SK-N-SH (cell line): ENCODE data around the gene TMEM140. TPM values are rescaled to one million over a fixed set of nuclear protein-coding genes. Genes with fewer than 3 reads are reported as not detected.

Source experiments
- CTCF ChIA-PET: fragments of 300-600, 350-600 bp; formaldehyde crosslinking; extraction: SDS; loops from one replicate; lab custom pipeline; 2021; lab: Yijun Ruan, JAX
- POLR2A ChIA-PET: fragments of 350-600 bp; sonication (Branson Sonifier 250); formaldehyde crosslinking; extraction: SDS; loops from one replicate; lab custom pipeline; 2020; ENCODE audit warnings: antibody characterized with exemption, inconsistent platforms; lab: Yijun Ruan, JAX
- DNase-seq: peaks from one replicate; pipeline ENCODE4 v3.0.0; 2012
- H2AFZ ChIP-seq: fragments of 200-600 bp; sonication (generic); 2 replicates; pipeline ENCODE4 v1.8.1; 2016; ENCODE audit warnings: antibody characterized with exemption, mild to moderate bottlenecking, low read depth
- H3F3A ChIP-seq: fragments of 200-600 bp; sonication (generic); replicated peaks from 2 replicates; pipeline ENCODE3; 2016; ENCODE audit warnings: antibody characterized with exemption, mild to moderate bottlenecking; ENCODE audit not compliant: insufficient read depth
- H3K27ac ChIP-seq, 2 experiments: fragments of 200-500 bp in 1 of 2; fragments of 200-600 bp in 1 of 2; sonication (Bioruptor generic) in 1 of 2; sonication (generic), shearing (Covaris generic) in 1 of 2; 2 replicates each; pipeline versions ENCODE4 v1.5.1 to v1.6.1; 2014 to 2016; ENCODE audit warnings: low read depth in 2 of 2, inconsistent platforms in 1 of 2, low read length in 1 of 2, mild to moderate bottlenecking in 1 of 2, mixed read lengths in 1 of 2
- H3K27me3 ChIP-seq: fragments of 200-600 bp; sonication (generic), shearing (Covaris generic); 2 replicates; pipeline ENCODE4 v1.6.1; 2016; ENCODE audit warnings: mixed run types; ENCODE audit not compliant: insufficient read depth
- H3K36me3 ChIP-seq, 2 experiments: fragments of 200-500 bp in 1 of 2; fragments of 200-600 bp in 1 of 2; sonication (Bioruptor generic) in 1 of 2; sonication (generic) in 1 of 2; replicated peaks in 1 of 2; 2 replicates each; pipeline versions ENCODE3 to v1.5.1; 2014 to 2016; ENCODE audit warnings: low read length in 1 of 2, mild to moderate bottlenecking in 1 of 2; ENCODE audit not compliant: insufficient read depth in 2 of 2, control insufficient read depth in 1 of 2
- H3K4me1 ChIP-seq, 2 experiments: fragments of 200-500 bp in 1 of 2; fragments of 200-600 bp in 1 of 2; sonication (Bioruptor generic) in 1 of 2; sonication (generic), shearing (Covaris generic) in 1 of 2; 2 replicates each; pipeline versions ENCODE4 v1.5.1 to v1.6.1; 2014 to 2016; ENCODE audit warnings: low read depth in 1 of 2, low read length in 1 of 2, mixed run types in 1 of 2; ENCODE audit not compliant: insufficient read depth in 2 of 2, control insufficient read depth in 1 of 2
- H3K4me2 ChIP-seq: fragments of 200-600 bp; sonication (generic), shearing (Covaris generic); 2 replicates; pipeline ENCODE4 v1.6.1; 2017; ENCODE audit warnings: mixed run types
- H3K4me3 ChIP-seq, 2 experiments: fragments of 200-500 bp in 1 of 2; fragments of 200-600 bp in 1 of 2; sonication (Bioruptor generic) in 1 of 2; sonication (generic), shearing (Covaris generic) in 1 of 2; 2 replicates each; pipeline versions ENCODE4 v1.5.1 to v1.8.1; 2014 to 2016; ENCODE audit warnings: low read depth in 2 of 2, inconsistent platforms in 1 of 2, low read length in 1 of 2, mild to moderate bottlenecking in 1 of 2, mixed read lengths in 1 of 2, moderate library complexity in 1 of 2
- H3K79me2 ChIP-seq: fragments of 200-600 bp; sonication (generic); 2 replicates; pipeline ENCODE4 v1.8.1; 2017; ENCODE audit warnings: mild to moderate bottlenecking; ENCODE audit not compliant: insufficient read depth
- H3K9ac ChIP-seq: fragments of 200-600 bp; sonication (generic); 2 replicates; pipeline ENCODE4 v1.6.1; 2017; ENCODE audit warnings: mixed run types
- H3K9me2 ChIP-seq: fragments of 200-600 bp; sonication (generic); 2 replicates; pipeline ENCODE4 v1.6.1; 2017; ENCODE audit warnings: mixed run types
- H3K9me3 ChIP-seq: fragments of 200-600 bp; sonication (generic); 2 replicates; pipeline ENCODE4 v1.6.1; 2017; ENCODE audit warnings: mixed run types, mild to moderate bottlenecking, moderate library complexity
- H4K20me1 ChIP-seq: fragments of 200-600 bp; sonication (generic); 2 replicates; pipeline ENCODE4 v1.6.1; 2017; ENCODE audit warnings: mild to moderate bottlenecking, mixed run types; ENCODE audit not compliant: insufficient read depth
- CHD2 ChIP-seq: fragments of 150-350 bp; IDR thresholded peaks from 2 replicates; pipeline ENCODE4 v1.6.1; 2018; ENCODE audit warnings: low read length; ENCODE audit not compliant: partially characterized antibody
- CTCF ChIP-seq: fragments of 200-600 bp; sonication (generic); IDR thresholded peaks from 2 replicates; pipeline ENCODE4 v1.6.1; 2017; ENCODE audit warnings: antibody characterized with exemption, mild to moderate bottlenecking, moderate library complexity
- GATA2 ChIP-seq: sonication (generic); formaldehyde crosslinking; IDR thresholded peaks from 2 replicates; pipeline ENCODE4 v1.5.0; 2020; ENCODE audit warnings: mild to moderate bottlenecking, missing genetic modification reagents
- MAX ChIP-seq: IDR thresholded peaks from 2 replicates; pipeline ENCODE4 v1.4.0; 2012; ENCODE audit warnings: low read depth
- MEF2A ChIP-seq: IDR thresholded peaks from 2 replicates; pipeline ENCODE4 v1.4.0; 2012; ENCODE audit warnings: low read depth, borderline replicate concordance
- NFIC ChIP-seq: IDR thresholded peaks from 2 replicates; pipeline ENCODE4 v1.4.0; 2012; ENCODE audit warnings: borderline replicate concordance
- NRF1 ChIP-seq: IDR thresholded peaks from 2 replicates; pipeline ENCODE4 v1.6.1; 2012; ENCODE audit warnings: low read depth, mild to moderate bottlenecking, low read length
- POLR2AphosphoS5 ChIP-seq: IDR thresholded peaks from 2 replicates; pipeline ENCODE4 v1.6.1; 2012; ENCODE audit warnings: low read depth, low read length
- RCOR1 ChIP-seq: fragments of 150-350 bp; IDR thresholded peaks from 2 replicates; pipeline ENCODE4 v1.6.1; 2017; ENCODE audit warnings: antibody characterized with exemption, low read length
- RFX5 ChIP-seq: IDR thresholded peaks from 2 replicates; pipeline ENCODE4 v1.6.1; 2012; ENCODE audit warnings: mild to moderate bottlenecking, improper control_type of control experiment, low read length
- USF1 ChIP-seq: IDR thresholded peaks from 2 replicates; pipeline ENCODE4 v1.4.0; 2012; ENCODE audit warnings: low read depth, borderline replicate concordance
- WGBS: methylation state at CpG from one replicate; pipeline ENCODE4 v1.1.6; 2017; ENCODE audit warnings: low lambda C conversion rate; 5-methylcytosine and 5-hydroxymethylcytosine counted together
- polyA plus RNA-seq, 3 experiments: library from polyadenylated mRNA; depleted of rRNA; stranded (reverse); fragments of >200 nt; gene quantifications; 2 replicates each; pipeline ENCODE4 v1.2.3, GENCODE V29; 2012

TMEM140 gene
- polyA plus RNA-seq, 1 of the 3 experiments (the other 2 are of a cell fraction), result 0.12 TPM

- TF ChIP-seq RCOR1 (no peak), NRF1 (no peak)
- TF ChIP-seq, all 33 proteins: peak for 0
Measured at GRCh38 chr7:135204876-135205275, 57.0 kb downstream of the TMEM140 start (continued).

GRCh38 chr7:135205850-135206249, 58.0 kb downstream of the TMEM140 start:
- no peak overlapping the region for H3K27ac ChIP-seq

GRCh38 chr7:135206941-135207391, 59.1 kb downstream of the TMEM140 start:
- no peak for DNase-seq
- H3K27ac ChIP-seq, result no peak overlapping the region
- POLR2A ChIA-PET, result no interaction called here
- no peak overlapping the region for H3K4me2 ChIP-seq
- no peaks in the 10 kb centered on the region for H3K79me2 ChIP-seq
- 80% methylated on average over 7 of the region's 7 CpGs for WGBS
- H3K27me3 ChIP-seq, result no peaks in the 10 kb centered on the region
- no peaks in the 10 kb centered on the region for H4K20me1 ChIP-seq
- no peak overlapping the region for H3K4me3 ChIP-seq
- H3K4me1 ChIP-seq, result peaks cover 0 to 6% of the 10 kb centered on the region in 2 experiments; a peak in 2 of 4 replicates
- no peak overlapping the region for H2AFZ ChIP-seq
- TF ChIP-seq MEF2A (no peak), RFX5 (no peak), NFIC (no peak), CHD2 (no peak), GATA2 (CRISPR knock-in tag) (no peak), CTCF (no peak)
- TF ChIP-seq, all 33 proteins: peak for 0
- H3K36me3 ChIP-seq, result peaks cover 4 to 13% of the 10 kb centered on the region in 2 experiments
- no peaks in the 10 kb centered on the region for H3K9me3 ChIP-seq
- H3K9ac ChIP-seq, result no peak overlapping the region
- H3F3A ChIP-seq, result peaks cover 4% of the 10 kb centered on the region
- no peaks in the 10 kb centered on the region for H3K9me2 ChIP-seq
- CTCF ChIA-PET, result interaction anchor here (3.0 kb wide), 1 partner anchor 36 kb away, joined by 15 read pairs; the partner anchor contains the start of gene CYREN

More at GRCh38 chr7:135205850-135206249, 58.0 kb downstream of the TMEM140 start:
- ChIA-PET POLR2A (no interaction called here), CTCF (interaction anchor here (0.9 to 1.0 kb wide), 2 partner anchors 13 to 18 kb away, joined by 3 read pairs; no protein-coding TSS in a partner anchor)
- no peaks in the 10 kb centered on the region for H3K9me2 ChIP-seq
- 89% methylated on average over 8 of the region's 8 CpGs for WGBS
- no peak for DNase-seq
- H3K9me3 ChIP-seq, result no peaks in the 10 kb centered on the region
- H2AFZ ChIP-seq, result no peak overlapping the region
- no peaks in the 10 kb centered on the region for H3K27me3 ChIP-seq
- H4K20me1 ChIP-seq, result no peaks in the 10 kb centered on the region
- H3K9ac ChIP-seq, result no peak overlapping the region
- no peaks in the 10 kb centered on the region for H3K79me2 ChIP-seq
- TF ChIP-seq NRF1 (no peak), POLR2AphosphoS5 (no peak), USF1 (no peak), MAX (no peak)
- H3K4me3 ChIP-seq, result no peak overlapping the region
- H3F3A ChIP-seq, result no peaks in the 10 kb centered on the region
- H3K4me2 ChIP-seq, result no peak overlapping the region
- peaks cover 4 to 23% of the 10 kb centered on the region in 2 experiments for H3K36me3 ChIP-seq
- H3K4me1 ChIP-seq, result peaks cover 0 to 13% of the 10 kb centered on the region in 2 experiments; a peak in 2 of 4 replicates
